GM12878 (cell line): ENCODE data around the gene MTF1. TPM values are rescaled to one million over a fixed set of nuclear protein-coding genes. Genes with fewer than 3 reads are reported as not detected.
A peak's percentile ranks its signal among the peaks of the same experiment; 100 is the strongest.

Experiments used
- ATAC-seq: fragments of 200-7000 bp; cut with Tn5 transposase; 3 replicates; pipeline ENCODE4 v1.9.1; 2020; ENCODE audit warnings: mild to moderate bottlenecking, moderate library complexity
- BruUV-seq: library from RNA; stranded (reverse); fragments of 400-500 nt; replicated peaks from 2 replicates; lab custom pipeline; 2021; lab: Mats Ljungman, UMichigan
- CTCF ChIA-PET: fragments of 300-600 bp; sonication (Branson Sonifier 250); formaldehyde crosslinking; extraction: SDS; loops from one replicate; lab custom pipeline; 2021; ENCODE audit warnings: inconsistent platforms; lab: Yijun Ruan, JAX
- POLR2A ChIA-PET: fragments of 350-600 bp; formaldehyde crosslinking; extraction: SDS; loops from one replicate; lab custom pipeline; 2021; ENCODE audit warnings: inconsistent platforms; lab: Charles Lee
- RAD21 ChIA-PET: fragments of 300-600 bp; sonication (Branson Sonifier 250); formaldehyde crosslinking; loops from one replicate; lab custom pipeline; 2023; ENCODE audit warnings: antibody characterized with exemption; ENCODE audit not compliant: unreplicated experiment; lab: Charles Lee
- SMC1A ChIA-PET: fragments of 300-600 bp; sonication (Branson Sonifier 250); formaldehyde crosslinking; loops from one replicate; lab custom pipeline; 2023; ENCODE audit not compliant: unreplicated experiment, uncharacterized antibody; lab: Charles Lee
- DNase-seq: peaks from one replicate; pipeline ENCODE4 v3.0.0-alpha.2; 2011; ENCODE audit warnings: low read depth, low spot score
- FAIRE-seq: peaks from 3 replicates; lab custom pipeline; 2011; peaks lifted over from hg19 to GRCh38; lab: Jason Lieb, UNC
- H2AFZ ChIP-seq: 2 replicates; pipeline ENCODE4 v1.6.0; 2011; ENCODE audit warnings: low read depth, low read length, control low read depth; ENCODE audit not compliant: control insufficient read depth
- H3K27ac ChIP-seq: 2 replicates; pipeline ENCODE4 v1.5.1; 2011; ENCODE audit warnings: control low read depth; ENCODE audit not compliant: control insufficient read depth, insufficient read depth
- H3K27me3 ChIP-seq, 2 experiments: replicated peaks in 1 of 2; 2 replicates each; pipeline versions ENCODE4 v1.6.0 to v1.6.1; 2011; ENCODE audit warnings: low read length in 1 of 2; ENCODE audit not compliant: control insufficient read depth in 2 of 2, insufficient read depth in 2 of 2
- H3K36me3 ChIP-seq, 2 experiments: 2 replicates each; pipeline ENCODE4 v1.5.1; 2011; ENCODE audit warnings: low read length in 1 of 2; ENCODE audit not compliant: control insufficient read depth in 2 of 2, insufficient read depth in 2 of 2
- H3K4me1 ChIP-seq: 2 replicates; pipeline ENCODE4 v1.6.1; 2011; ENCODE audit warnings: mild to moderate bottlenecking, low read length, moderate library complexity, mixed read lengths; ENCODE audit not compliant: control insufficient read depth, insufficient read depth
- H3K4me2 ChIP-seq: 2 replicates; pipeline ENCODE4 v1.6.0; 2011; ENCODE audit warnings: control low read depth; ENCODE audit not compliant: control insufficient read depth, insufficient read depth
- H3K4me3 ChIP-seq: fragments of 200-600 bp; sonication (generic); 2 replicates; pipeline ENCODE4 v1.5.1; 2016
- H3K79me2 ChIP-seq: 2 replicates; pipeline ENCODE4 v1.6.0; 2011; ENCODE audit warnings: low read length; ENCODE audit not compliant: control insufficient read depth, insufficient read depth
- H3K9ac ChIP-seq: 2 replicates; pipeline ENCODE4 v1.8.0; 2011; ENCODE audit warnings: low read length, control low read depth, mixed read lengths; ENCODE audit not compliant: control insufficient read depth, insufficient read depth
- H3K9me3 ChIP-seq: replicated peaks from 3 replicates; pipeline ENCODE4 v1.5.1; 2011; ENCODE audit warnings: mild to moderate bottlenecking, low read length; ENCODE audit not compliant: control insufficient read depth, insufficient read depth
- H4K20me1 ChIP-seq: 2 replicates; pipeline ENCODE4 v1.6.0; 2011; ENCODE audit not compliant: control insufficient read depth, insufficient read depth
- CBX5 ChIP-seq: sonication (generic); IDR thresholded peaks from 2 replicates; pipeline ENCODE4 v1.6.1; 2016; ENCODE audit warnings: low read depth, moderate library complexity, mild to moderate bottlenecking, inconsistent platforms
- EED ChIP-seq: sonication (generic); IDR thresholded peaks from 2 replicates; pipeline ENCODE4 v1.6.1; 2016; ENCODE audit warnings: antibody characterized with exemption, low read depth
- HDAC2 ChIP-seq: fragments of 200-600 bp; sonication (generic); IDR thresholded peaks from 2 replicates; pipeline ENCODE4 v1.6.1; 2017
- MEF2B ChIP-seq: fragments of 450-650 bp; IDR thresholded peaks from 2 replicates; pipeline ENCODE4 v1.6.1; 2018; ENCODE audit warnings: mild to moderate bottlenecking, moderate library complexity; ENCODE audit not compliant: partially characterized antibody, poor library complexity, severe bottlenecking
- MTA2 ChIP-seq: fragments of 450-650 bp; IDR thresholded peaks from 2 replicates; pipeline ENCODE4 v1.6.1; 2016; ENCODE audit warnings: low read depth, mild to moderate bottlenecking, moderate library complexity
- NFYA ChIP-seq: IDR thresholded peaks from 2 replicates; pipeline ENCODE4 v1.6.1; 2011; ENCODE audit warnings: low read depth, mild to moderate bottlenecking, low read length, improper control_type of control experiment, borderline replicate concordance
- RFX5 ChIP-seq: IDR thresholded peaks from 2 replicates; pipeline ENCODE4 v1.6.1; 2011; ENCODE audit warnings: low read depth, low read length, improper control_type of control experiment
- SPI1 ChIP-seq: IDR thresholded peaks from 2 replicates; pipeline ENCODE4 v1.6.1; 2011; ENCODE audit warnings: low read depth, mild to moderate bottlenecking, low read length, moderate library complexity, borderline replicate concordance; ENCODE audit not compliant: insufficient read depth
- WGBS: methylation state at CpG from one replicate; pipeline ENCODE4 v1.1.6; 2016; ENCODE audit warnings: low lambda C conversion rate; ENCODE audit not compliant: insufficient replicate concordance, insufficient coverage; ENCODE audit errors: missing lambda C conversion rate; 5-methylcytosine and 5-hydroxymethylcytosine counted together
- in situ Hi-C: fragments of 300-500 bp; cut with MboI; formaldehyde crosslinking; loops from 9 replicates; pipeline ENCODE4 v1.14.3; 2018; ENCODE audit warnings: mixed read lengths
- intact Hi-C: fragments of 100-400 bp; cut with micrococcal nuclease; formaldehyde crosslinking; loops from one replicate; pipeline ENCODE4 v1.14.2; 2022; ENCODE audit not compliant: unreplicated experiment
- polyA plus RNA-seq, 11 experiments: library from polyadenylated mRNA; depleted of rRNA in 4 of 11; unstranded in 6 of 11; stranded (reverse) in 5 of 11; fragments of >200 nt; fragmentation: Nextera tagmentation in 4 of 11; fragmentation: Illumina TruSeq in 1 of 11; extraction: Ambion mirVana in 4 of 11; extraction: Trizol in 1 of 11; gene quantifications; 1 replicate in 1 of 11; 2 replicates in 10 of 11; pipeline versions ENCODE4 v1.2.1 to v1.2.3, GENCODE V29; 2011 to 2016; ENCODE audit warnings: inconsistent platforms in 2 of 11, missing spikeins in 2 of 11, low read depth in 1 of 11
- total RNA-seq, 4 experiments: library from RNA; depleted of rRNA in 3 of 4; stranded (reverse); fragments of >200 nt in 3 of 4; fragmentation: Illumina TruSeq in 1 of 4; extraction: Trizol in 1 of 4; gene quantifications; 2 replicates each; pipeline versions ENCODE4 v1.2.1 to v1.2.3, GENCODE V29; 2013 to 2021

The MTF1 gene
- total and polyA plus RNA-seq, 10 of the 15 experiments (the other 5 are each of a cell fraction or from before 2014, with no cell fraction given), result 2.2 to 20.4 (median 6.7) TPM

DNA sequence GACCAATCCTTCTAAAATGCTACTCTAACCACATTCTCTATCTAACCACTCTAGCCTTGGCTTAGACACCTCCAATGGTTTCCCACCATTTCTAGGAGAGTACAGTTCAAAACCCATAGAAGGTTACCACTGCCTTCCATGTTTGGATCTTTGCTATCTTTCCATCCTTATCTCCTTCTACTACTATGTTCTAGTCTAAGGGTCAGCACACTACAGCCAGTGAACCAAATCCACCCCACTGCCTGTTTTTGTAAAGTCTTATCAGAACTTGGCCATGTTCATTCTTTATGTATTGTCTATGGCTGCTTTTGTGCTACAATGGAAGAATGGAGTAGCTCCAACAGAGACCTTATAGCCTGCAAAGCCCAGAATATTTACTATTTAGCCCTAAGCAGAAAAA, 6.2 kb downstream of the MTF1 start:
- DNase-seq, result no peak
- no peak overlapping the region for H2AFZ ChIP-seq
- no peaks in the 10 kb centered on the region for H3K27me3 ChIP-seq
- peaks cover 0 to 16% of the 10 kb centered on the region in 2 experiments; a peak in 2 of 4 replicates for H3K36me3 ChIP-seq
- H3K27ac ChIP-seq, result no peak overlapping the region
- POLR2A ChIA-PET, result no interaction called here
- TF ChIP-seq MEF2B (no peak), MTA2 (no peak), RFX5 (no peak), HDAC2 (no peak), EED (no peak), NFYA (no peak)
- FAIRE-seq, result no peak
- no peaks in the 10 kb centered on the region for H3K9me3 ChIP-seq
- SMC1A ChIA-PET, result interaction anchor here (0.7 to 1.9 kb wide), 2 partner anchors 8 to 161 kb away, joined by 3 to 6 read pairs; partner anchors contain the start of gene CDCA8
- H4K20me1 ChIP-seq, result no peaks in the 10 kb centered on the region
- H3K79me2 ChIP-seq, result peaks cover 52% of the 10 kb centered on the region
- CTCF ChIA-PET, result interaction anchor here (1.5 to 1.9 kb wide), 2 partner anchors 9 to 14 kb away, joined by 3 to 5 read pairs; no protein-coding TSS in a partner anchor
- peaks cover 8% of the 10 kb centered on the region for H3K4me1 ChIP-seq
- in situ Hi-C loops, result no loop called here
- no peak overlapping the region for H3K4me2 ChIP-seq
- no peak overlapping the region; the same call in 1 of the 2 replicates for H3K4me3 ChIP-seq
- intact Hi-C loops, result no loop called here
- BruUV-seq, result no TSS peak
- ATAC-seq, result no peak; the same call in 2 of the 3 replicates
- RAD21 ChIA-PET, result no interaction called here
- H3K9ac ChIP-seq, result no peak overlapping the region

DNA sequence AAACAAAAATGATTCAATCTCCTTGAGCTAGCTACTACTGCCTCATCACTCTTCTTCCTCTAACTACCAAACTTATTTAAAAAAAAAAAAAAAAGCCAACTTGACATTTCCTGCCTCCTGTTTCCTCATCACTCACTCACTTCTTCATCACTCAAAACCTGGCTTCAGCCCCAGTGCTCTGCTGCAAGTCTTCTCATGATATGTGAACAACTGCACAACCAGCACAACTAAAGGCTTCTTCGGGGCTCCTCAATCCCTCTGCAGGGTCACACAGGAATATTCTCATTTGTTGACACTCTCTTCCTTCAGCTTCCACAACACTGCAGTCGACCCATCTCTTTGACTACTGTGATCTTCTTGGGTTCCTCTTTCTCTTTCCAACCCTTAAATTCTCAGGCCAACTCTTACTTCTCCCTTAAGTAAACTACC, 7.6 kb downstream of the MTF1 start:
- peak; percentile 39; the same call in 1 of the 2 replicates for TF ChIP-seq SPI1
- no peak for TF ChIP-seq CBX5
- TF ChIP-seq, all 136 proteins: peak for 1
- Histone ChIP-seq H3K4me1 (peaks cover 10% of the 10 kb centered on the region; the same call in 1 of the 2 replicates), H3K27ac (no peak overlapping the region), H2AFZ (no peak overlapping the region), H3K9me3 (no peaks in the 10 kb centered on the region), H4K20me1 (no peaks in the 10 kb centered on the region), H3K4me2 (no peak overlapping the region), H3K79me2 (peaks cover 52% of the 10 kb centered on the region), H3K27me3 (no peaks in the 10 kb centered on the region), H3K4me3 (peak overlapping the region; percentile 17; the same call in 1 of the 2 replicates), H3K9ac (no peak overlapping the region), H3K36me3 (peaks cover 0 to 9% of the 10 kb centered on the region in 2 experiments)
- FAIRE-seq, result peak; percentile 18
- SMC1A ChIA-PET, result interaction anchor here (0.6 to 1.8 kb wide), 3 partner anchors 9 to 130 kb away, joined by 3 to 5 read pairs (median 3); no protein-coding TSS in a partner anchor
- peak; percentile 52 for ATAC-seq
- in situ Hi-C loops (no loop called here), intact Hi-C loops (no loop called here)
- peak; percentile 11 for DNase-seq
- POLR2A ChIA-PET, result interaction anchor here (0.6 to 2.2 kb wide), 2 partner anchors 36 to 44 kb away, joined by 6 to 13 read pairs; partner anchors contain the start of genes C1orf122 and YRDC
- BruUV-seq, result no TSS peak
- RAD21 ChIA-PET, result no interaction called here
- CTCF ChIA-PET, result interaction anchor here (0.6 to 2.9 kb wide), 4 partner anchors 8 to 57 kb away, joined by 4 to 18 read pairs (median 4); partner anchors contain the start of gene MTF1
- WGBS, result 73% methylated on average over 2 of the region's 2 CpGs
